Kasumi-1 (cell line): ENCODE results near the gene TWIST2.

Experiments
- DNase-seq, 2 experiments: peaks; one replicate each; lab custom pipeline; 2025; lab: John Stamatoyannopoulos, UW

The TWIST2 gene

GRCh38 chr2:238873381-238873801 is 25.5 kb downstream of the TWIST2 start:
- DNase-seq: no peak

- no peak for DNase-seq
Measured at GRCh38 chr2:238873841-238874240, 26.0 kb downstream of the TWIST2 start.

- DNase-seq: no peak
Measured at GRCh38 chr2:238874330-238875050, 26.6 kb downstream of the TWIST2 start.

DNA sequence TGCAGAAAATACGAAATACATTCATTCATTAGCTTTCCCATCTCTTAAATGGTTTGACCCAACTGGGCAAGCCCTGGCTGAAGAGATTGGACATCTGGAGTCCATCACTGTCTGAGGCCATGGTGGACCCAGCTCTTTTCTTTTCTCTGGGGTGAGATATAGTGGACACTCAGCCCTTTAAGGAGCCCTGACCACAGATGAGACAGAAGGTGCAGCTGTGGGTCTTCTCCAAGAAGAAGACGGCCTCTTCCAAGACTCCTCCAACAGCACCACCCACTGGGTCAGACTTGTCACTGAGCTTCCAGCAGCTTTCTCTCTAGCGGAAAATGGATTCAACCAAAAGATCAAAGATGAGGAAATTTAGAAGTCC is 27.2 kb downstream of the TWIST2 start:
- no peak for DNase-seq

DNA sequence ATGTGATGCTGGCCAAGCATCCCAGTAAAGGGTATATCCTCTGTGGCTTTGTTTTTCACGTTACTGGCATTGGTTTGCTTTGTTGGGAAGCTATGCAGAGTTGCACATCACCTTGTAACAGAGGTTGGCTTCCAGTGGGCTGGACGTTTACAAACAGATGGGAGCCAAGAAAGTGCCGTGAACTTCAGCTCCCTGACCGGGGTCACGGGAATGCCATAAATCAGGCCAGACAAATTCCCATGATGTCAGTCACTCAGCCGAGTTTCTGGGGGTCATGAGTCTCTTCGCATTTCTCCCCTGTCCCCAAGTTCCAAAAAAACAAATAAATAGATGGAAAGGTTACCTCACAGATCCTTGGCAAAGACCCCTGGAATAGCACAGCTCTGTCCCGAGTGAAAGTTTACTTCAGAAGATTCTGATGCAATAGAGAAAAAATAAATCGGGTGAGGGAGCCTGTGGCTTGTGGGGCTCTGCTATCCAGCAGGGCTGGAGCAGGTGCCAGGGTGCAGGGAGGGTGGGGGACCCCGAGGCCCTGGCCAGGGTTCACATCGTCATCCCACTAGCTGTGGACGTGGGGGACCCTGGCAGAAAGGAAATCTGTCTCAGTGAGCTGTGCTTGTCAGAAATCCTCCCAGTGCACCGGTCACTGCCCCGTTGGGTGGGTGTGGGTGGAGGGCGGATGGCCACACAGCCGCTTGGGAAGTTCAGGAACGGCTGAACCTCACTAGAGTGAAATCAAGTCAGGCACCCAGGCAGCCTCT is 27.8 kb downstream of the TWIST2 start:
- no peak for DNase-seq

DNA sequence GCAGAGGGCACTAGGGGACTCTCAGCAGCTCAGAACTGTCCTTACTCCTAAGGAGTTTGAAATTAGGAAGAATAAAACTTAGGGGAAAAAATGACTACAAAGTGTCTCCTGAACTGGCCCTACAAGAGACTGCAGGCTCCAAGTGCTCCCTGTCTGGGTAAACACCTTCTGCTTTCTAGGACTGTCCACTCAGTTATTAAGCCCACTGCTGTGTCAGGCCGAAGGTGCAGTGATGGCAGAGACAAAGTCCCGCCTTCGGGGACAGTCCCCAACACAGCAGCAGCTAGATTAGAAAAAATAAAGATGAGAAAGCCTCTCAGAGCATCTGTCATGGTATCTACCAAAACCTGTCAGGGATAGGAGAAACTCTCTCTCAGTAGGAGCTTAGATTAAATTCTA is 28.3 kb downstream of the TWIST2 start:
- DNase-seq: no peak

GRCh38 chr2:238878051-238878735 is 30.3 kb downstream of the TWIST2 start:
- DNase-seq: no peak

- DNase-seq: no peak
Measured at GRCh38 chr2:238879043-238879442, 31.2 kb downstream of the TWIST2 start.

DNA sequence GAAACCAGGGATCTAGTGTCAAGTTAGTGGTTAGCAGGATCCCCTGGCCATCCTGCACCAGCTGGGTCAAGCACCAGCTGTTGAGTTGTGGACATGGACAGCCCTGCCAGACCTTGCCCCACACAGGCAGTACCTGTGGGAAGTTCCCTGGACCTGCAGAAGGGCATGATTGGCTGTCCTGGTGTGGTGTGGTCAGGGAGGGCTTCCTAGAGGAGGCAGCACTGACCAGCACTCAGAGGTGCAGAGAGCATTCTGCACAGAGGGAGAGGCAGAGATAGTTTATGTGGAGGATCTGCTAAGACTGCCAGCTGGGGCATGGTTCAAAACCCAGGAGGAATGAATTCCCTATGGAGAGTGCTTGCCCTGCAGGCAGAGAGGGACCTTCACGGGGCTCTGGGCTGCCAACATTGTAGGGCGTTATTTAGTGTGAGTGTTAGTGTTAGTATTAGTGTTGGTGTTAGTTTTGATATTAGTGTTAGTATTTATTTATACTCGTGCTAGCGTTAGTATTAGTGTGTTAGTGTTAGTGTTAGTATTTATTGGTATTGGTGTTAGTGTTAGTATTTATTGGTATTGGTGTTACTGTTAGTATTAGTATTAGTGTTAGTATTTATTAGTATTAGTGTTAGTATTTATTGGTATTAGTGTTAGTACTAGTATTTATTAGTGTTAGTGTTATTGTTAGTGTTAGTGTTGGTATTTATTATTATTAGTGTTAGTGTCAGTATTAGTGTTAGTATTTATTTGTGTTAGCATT is 31.9 kb downstream of the TWIST2 start:
- DNase-seq: no peak

DNA sequence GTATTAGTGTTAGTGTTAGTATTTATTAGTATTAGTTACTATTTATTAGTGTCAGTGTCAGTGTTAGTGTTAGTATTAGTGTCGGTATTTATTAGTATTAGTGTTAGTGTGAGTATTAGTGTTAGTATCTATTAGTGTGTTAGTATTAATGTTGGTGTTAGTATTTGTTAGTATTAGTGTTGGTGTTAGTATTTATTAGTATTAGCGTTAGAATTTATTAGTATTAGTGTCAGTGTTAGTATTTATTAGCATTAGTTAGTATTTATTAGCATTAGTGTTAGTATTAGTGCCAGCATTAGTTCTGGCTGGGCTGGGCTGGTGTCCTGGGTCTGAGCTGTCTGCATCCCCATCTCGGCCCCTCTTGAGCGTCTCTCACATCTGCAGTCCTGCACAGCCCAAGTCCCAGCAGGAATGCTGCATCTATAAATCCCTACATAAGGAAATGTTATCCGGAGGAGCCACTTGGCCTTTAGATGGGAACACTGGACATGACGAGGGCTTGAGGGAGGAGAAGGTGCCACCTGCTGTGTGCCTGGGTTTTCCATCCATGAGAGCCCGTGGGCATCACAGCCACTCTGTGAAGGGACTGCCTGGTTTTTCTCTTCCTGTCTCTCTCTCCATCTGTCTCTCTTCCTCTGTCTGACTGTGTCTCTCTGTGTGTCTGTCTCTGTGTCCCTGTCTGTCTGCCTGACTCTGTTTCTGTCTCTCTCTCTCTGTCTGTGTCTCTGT is 33.6 kb downstream of the TWIST2 start:
- no peak for DNase-seq

DNA sequence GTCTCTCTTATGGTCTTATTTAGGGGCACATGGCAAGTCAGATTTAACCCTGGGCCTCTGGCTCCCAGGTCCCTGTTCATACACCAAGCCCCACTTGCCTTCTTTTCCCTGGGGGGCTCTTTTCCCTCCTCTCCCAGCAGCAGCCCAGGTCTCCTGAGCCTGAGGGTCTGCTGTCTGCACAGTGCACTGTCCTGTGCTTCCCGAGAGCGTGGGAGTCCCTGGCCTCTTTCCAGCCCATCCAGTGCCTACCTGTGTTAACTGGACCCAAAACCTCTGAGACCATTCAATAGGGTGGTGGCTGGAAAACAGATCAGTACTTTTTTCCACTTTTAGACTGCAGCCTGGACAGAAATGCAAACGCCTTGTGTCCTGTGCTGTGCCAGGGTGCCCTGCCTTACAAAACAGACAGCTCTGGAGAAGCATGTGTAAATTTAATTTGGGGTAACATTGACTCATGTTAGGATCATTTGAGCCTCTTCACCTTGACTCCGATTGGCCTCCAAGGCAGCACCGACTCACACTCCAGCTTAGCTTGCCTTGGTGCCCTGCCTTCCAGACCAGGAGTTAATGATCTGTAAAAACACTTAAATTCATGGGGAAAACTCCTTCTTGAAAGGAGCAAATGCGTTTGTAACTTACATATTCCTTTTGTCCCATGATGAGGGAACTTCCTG is 34.3 kb downstream of the TWIST2 start:
- DNase-seq: no peak

GRCh38 chr2:238883421-238883901 is 35.6 kb downstream of the TWIST2 start:
- no peak for DNase-seq

- no peak for DNase-seq
Measured at GRCh38 chr2:238884122-238884811, 36.4 kb downstream of the TWIST2 start.

- DNase-seq: no peak
Measured at GRCh38 chr2:238884812-238885408, 37.0 kb downstream of the TWIST2 start.

- no peak for DNase-seq
Measured at GRCh38 chr2:238886453-238887094, 38.7 kb downstream of the TWIST2 start.

- DNase-seq: no peak
Measured at GRCh38 chr2:238887616-238888015, 39.7 kb downstream of the TWIST2 start.

DNA sequence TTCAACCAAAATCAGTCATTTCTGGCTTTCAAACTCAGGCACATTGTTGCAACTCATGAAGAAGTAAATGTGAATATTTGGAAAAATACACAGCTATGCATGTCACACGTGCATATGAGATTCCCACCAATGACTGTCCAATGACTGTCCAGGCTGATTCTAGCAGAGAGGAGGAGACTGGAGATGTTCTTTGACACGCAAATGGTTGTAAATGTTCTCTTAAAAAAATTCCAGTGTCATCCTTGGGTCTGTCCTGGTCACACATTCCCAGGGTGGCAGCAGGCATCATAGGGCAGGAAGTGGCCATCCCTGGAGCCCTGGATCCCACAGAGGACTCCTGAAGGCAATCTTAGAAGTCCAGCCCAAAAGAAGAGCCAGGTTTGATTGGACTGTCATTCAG is 40.9 kb downstream of the TWIST2 start:
- DNase-seq: no peak

- no peak for DNase-seq
Measured at GRCh38 chr2:238890131-238890530, 42.2 kb downstream of the TWIST2 start.
